Right lobe of liver (tissue), 4 donors: ENCODE results near the gene DGKE.

Experiments
- POLR2A ChIP-seq: fragments of 450-650 bp; IDR thresholded peaks from one replicate; pipeline ENCODE4 v1.6.1; 2017; ENCODE audit warnings: antibody characterized with exemption, mild to moderate bottlenecking
- TF ChIP-seq, protein P1 (sequence below), 4 donors: fragments of 200-600 bp in 3 of 4; fragments of 450-650 bp in 1 of 4; IDR thresholded peaks; one replicate each; pipeline versions ENCODE4 v1.5.1 to v1.8.0; 2016 to 2022; ENCODE audit warnings: antibody characterized with exemption in 4 of 4, mild to moderate bottlenecking in 2 of 4
- donor health status: DM: no; HTN: no; CAD: no.
- donor health status: DM: no; HTN: no; CAD: no.
- donor health status: DM: no; HTN: yes; CAD: no.

DNA sequence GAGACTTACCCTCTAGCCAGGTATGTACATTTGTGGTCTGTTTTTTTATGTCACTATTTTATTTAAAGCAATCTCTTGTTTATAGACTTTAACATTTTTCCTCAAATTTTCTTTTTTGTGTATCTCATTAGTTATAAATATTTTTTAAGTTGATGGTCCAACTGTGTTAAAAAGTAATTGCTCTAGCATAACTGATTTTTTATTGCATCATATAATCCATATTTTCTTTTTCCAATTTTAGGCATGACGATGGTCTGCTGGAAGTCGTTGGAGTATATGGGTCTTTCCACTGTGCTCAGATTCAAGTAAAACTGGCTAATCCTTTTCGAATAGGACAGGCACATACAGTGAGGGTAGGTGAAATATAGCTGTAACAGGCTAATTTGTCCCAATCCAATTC is 27.9 kb downstream of the DGKE start:
- TF ChIP-seq, protein P1, sequence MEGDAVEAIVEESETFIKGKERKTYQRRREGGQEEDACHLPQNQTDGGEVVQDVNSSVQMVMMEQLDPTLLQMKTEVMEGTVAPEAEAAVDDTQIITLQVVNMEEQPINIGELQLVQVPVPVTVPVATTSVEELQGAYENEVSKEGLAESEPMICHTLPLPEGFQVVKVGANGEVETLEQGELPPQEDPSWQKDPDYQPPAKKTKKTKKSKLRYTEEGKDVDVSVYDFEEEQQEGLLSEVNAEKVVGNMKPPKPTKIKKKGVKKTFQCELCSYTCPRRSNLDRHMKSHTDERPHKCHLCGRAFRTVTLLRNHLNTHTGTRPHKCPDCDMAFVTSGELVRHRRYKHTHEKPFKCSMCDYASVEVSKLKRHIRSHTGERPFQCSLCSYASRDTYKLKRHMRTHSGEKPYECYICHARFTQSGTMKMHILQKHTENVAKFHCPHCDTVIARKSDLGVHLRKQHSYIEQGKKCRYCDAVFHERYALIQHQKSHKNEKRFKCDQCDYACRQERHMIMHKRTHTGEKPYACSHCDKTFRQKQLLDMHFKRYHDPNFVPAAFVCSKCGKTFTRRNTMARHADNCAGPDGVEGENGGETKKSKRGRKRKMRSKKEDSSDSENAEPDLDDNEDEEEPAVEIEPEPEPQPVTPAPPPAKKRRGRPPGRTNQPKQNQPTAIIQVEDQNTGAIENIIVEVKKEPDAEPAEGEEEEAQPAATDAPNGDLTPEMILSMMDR (IDR thresholded peaks at IDR 0.05) = no peak
- TF ChIP-seq POLR2A = no peak
